ENCODE data around the gene BAIAP2. TPM values are rescaled to one million over a fixed set of nuclear protein-coding genes. Genes with fewer than 3 reads are reported as not detected.
"Not testable (repeated sequence)": the region's sequence is repeated elsewhere in the genome, so short reads cannot be mapped to it uniquely, and the experiment has no call there.

The BAIAP2 gene
- total RNA-seq, 1 experiment from 2014 or later: not detected

- no peak overlapping the region for H3K4me3 ChIP-seq (ENCODE audit: low read length)
- no peak overlapping the region for H3K27ac ChIP-seq (ENCODE audit: low read length)
- no peaks in the 10 kb centered on the region for H3K4me1 ChIP-seq (ENCODE audit: low read length)
- no peak for DNase-seq
- no peaks in the 10 kb centered on the region for H4K20me1 ChIP-seq (ENCODE audit: insufficient read depth, low read depth, low read length)
- no peaks in the 10 kb centered on the region; the same call in 1 of the 2 replicates for H3K9me3 ChIP-seq (ENCODE audit: low read length)
- H3K27me3 ChIP-seq (ENCODE audit: low read length): no peaks in the 10 kb centered on the region
- H2AFZ ChIP-seq (ENCODE audit: low read length): no peak overlapping the region
- no peak overlapping the region for H3K4me2 ChIP-seq (ENCODE audit: low read depth, low read length, poor library complexity, severe bottlenecking)
- H3K9me2 ChIP-seq (replicated peaks; ENCODE audit: insufficient read depth, low read length): no peaks in the 10 kb centered on the region
- H3K9ac ChIP-seq (ENCODE audit: low read length): no peak overlapping the region
- H3K36me3 ChIP-seq (ENCODE audit: insufficient read depth, low read length): no peaks in the 10 kb centered on the region
- no peaks in the 10 kb centered on the region for H3K79me2 ChIP-seq (ENCODE audit: low read length)
Observed at GRCh38 chr17:81143717-81144422, 108.9 kb downstream of the BAIAP2 start.

- no peak for DNase-seq
- H3K27me3 ChIP-seq (ENCODE audit: low read length): no peaks in the 10 kb centered on the region
- no peaks in the 10 kb centered on the region for H4K20me1 ChIP-seq (ENCODE audit: insufficient read depth, low read depth, low read length)
- H3K4me1 ChIP-seq (ENCODE audit: low read length): no peaks in the 10 kb centered on the region
- H3K79me2 ChIP-seq (ENCODE audit: low read length): no peaks in the 10 kb centered on the region
- no peaks in the 10 kb centered on the region for H3K9me2 ChIP-seq (replicated peaks; ENCODE audit: insufficient read depth, low read length)
- no peak overlapping the region for H2AFZ ChIP-seq (ENCODE audit: low read length)
- H3K27ac ChIP-seq (ENCODE audit: low read length): no peak overlapping the region
- H3K36me3 ChIP-seq (ENCODE audit: insufficient read depth, low read length): no peaks in the 10 kb centered on the region
- H3K4me3 ChIP-seq (ENCODE audit: low read length): no peak overlapping the region
- H3K4me2 ChIP-seq (ENCODE audit: low read depth, low read length, poor library complexity, severe bottlenecking): no peak overlapping the region
- H3K9me3 ChIP-seq (ENCODE audit: low read length): no peaks in the 10 kb centered on the region
- H3K9ac ChIP-seq (ENCODE audit: low read length): no peak overlapping the region
Observed at GRCh38 chr17:81144423-81144781, 109.5 kb downstream of the BAIAP2 start.

- H3K4me2 ChIP-seq (ENCODE audit: low read depth, low read length, poor library complexity, severe bottlenecking); H3K27ac ChIP-seq (ENCODE audit: low read length); H3K79me2 ChIP-seq (ENCODE audit: low read length); H3K9me3 ChIP-seq (ENCODE audit: low read length); H3K9ac ChIP-seq (ENCODE audit: low read length); H3K4me3 ChIP-seq (ENCODE audit: low read length); H3K27me3 ChIP-seq (ENCODE audit: low read length); H2AFZ ChIP-seq (ENCODE audit: low read length); H3K4me1 ChIP-seq (ENCODE audit: low read length); DNase-seq; H3K36me3 ChIP-seq (ENCODE audit: insufficient read depth, low read length); H4K20me1 ChIP-seq (ENCODE audit: insufficient read depth, low read depth, low read length); H3K9me2 ChIP-seq (replicated peaks; ENCODE audit: insufficient read depth, low read length): not testable (repeated sequence)
Observed at GRCh38 chr17:81146208-81146607, 111.3 kb downstream of the BAIAP2 start.

GRCh38 chr17:81147701-81148100 is 112.8 kb downstream of the BAIAP2 start:
- no peaks in the 10 kb centered on the region for H3K36me3 ChIP-seq (ENCODE audit: insufficient read depth, low read length)
- H3K4me2 ChIP-seq (ENCODE audit: low read depth, low read length, poor library complexity, severe bottlenecking): no peak overlapping the region
- H3K4me3 ChIP-seq (ENCODE audit: low read length): no peak overlapping the region
- DNase-seq: no peak
- no peaks in the 10 kb centered on the region for H3K9me3 ChIP-seq (ENCODE audit: low read length)
- no peaks in the 10 kb centered on the region for H3K4me1 ChIP-seq (ENCODE audit: low read length)
- H3K9me2 ChIP-seq (replicated peaks; ENCODE audit: insufficient read depth, low read length): no peaks in the 10 kb centered on the region
- H3K9ac ChIP-seq (ENCODE audit: low read length): no peak overlapping the region
- no peaks in the 10 kb centered on the region for H3K79me2 ChIP-seq (ENCODE audit: low read length)
- no peak overlapping the region for H3K27ac ChIP-seq (ENCODE audit: low read length)
- no peaks in the 10 kb centered on the region for H3K27me3 ChIP-seq (ENCODE audit: low read length)
- H4K20me1 ChIP-seq (ENCODE audit: insufficient read depth, low read depth, low read length): no peaks in the 10 kb centered on the region
- no peak overlapping the region for H2AFZ ChIP-seq (ENCODE audit: low read length)

GRCh38 chr17:81148571-81148970 is 113.6 kb downstream of the BAIAP2 start:
- Histone ChIP-seq H4K20me1 (ENCODE audit: insufficient read depth, low read depth, low read length) (no peaks in the 10 kb centered on the region), H3K9me2 (replicated peaks; ENCODE audit: insufficient read depth, low read length) (no peaks in the 10 kb centered on the region), H3K4me2 (ENCODE audit: low read depth, low read length, poor library complexity, severe bottlenecking) (no peak overlapping the region), H3K79me2 (ENCODE audit: low read length) (no peaks in the 10 kb centered on the region), H3K36me3 (ENCODE audit: insufficient read depth, low read length) (no peaks in the 10 kb centered on the region), H3K9ac (ENCODE audit: low read length) (no peak overlapping the region), H2AFZ (ENCODE audit: low read length) (no peak overlapping the region), H3K4me3 (ENCODE audit: low read length) (no peak overlapping the region), H3K4me1 (ENCODE audit: low read length) (peaks cover 7% of the 10 kb centered on the region), H3K27ac (ENCODE audit: low read length) (no peak overlapping the region), H3K27me3 (ENCODE audit: low read length) (no peaks in the 10 kb centered on the region), H3K9me3 (ENCODE audit: low read length) (no peaks in the 10 kb centered on the region)
- no peak for DNase-seq

- H3K9me3 ChIP-seq (ENCODE audit: low read length): no peaks in the 10 kb centered on the region
- no peaks in the 10 kb centered on the region for H3K27me3 ChIP-seq (ENCODE audit: low read length)
- H3K4me2 ChIP-seq (ENCODE audit: low read depth, low read length, poor library complexity, severe bottlenecking): no peak overlapping the region
- H3K36me3 ChIP-seq (ENCODE audit: insufficient read depth, low read length): no peaks in the 10 kb centered on the region
- no peak overlapping the region for H3K4me3 ChIP-seq (ENCODE audit: low read length)
- H3K9me2 ChIP-seq (replicated peaks; ENCODE audit: insufficient read depth, low read length): no peaks in the 10 kb centered on the region
- no peaks in the 10 kb centered on the region for H3K79me2 ChIP-seq (ENCODE audit: low read length)
- H3K9ac ChIP-seq (ENCODE audit: low read length): no peak overlapping the region
- DNase-seq: no peak
- no peak overlapping the region for H2AFZ ChIP-seq (ENCODE audit: low read length)
- peaks cover 9% of the 10 kb centered on the region for H3K4me1 ChIP-seq (ENCODE audit: low read length)
- no peaks in the 10 kb centered on the region for H4K20me1 ChIP-seq (ENCODE audit: insufficient read depth, low read depth, low read length)
- no peak overlapping the region for H3K27ac ChIP-seq (ENCODE audit: low read length)
Observed at GRCh38 chr17:81148986-81149533, 114.1 kb downstream of the BAIAP2 start.

GRCh38 chr17:81150377-81151077 is 115.6 kb downstream of the BAIAP2 start:
- H3K4me3 ChIP-seq (ENCODE audit: low read length): no peak overlapping the region
- no peaks in the 10 kb centered on the region for H3K9me3 ChIP-seq (ENCODE audit: low read length)
- no peak overlapping the region for H3K9ac ChIP-seq (ENCODE audit: low read length)
- DNase-seq: no peak
- no peak overlapping the region for H2AFZ ChIP-seq (ENCODE audit: low read length)
- no peaks in the 10 kb centered on the region for H3K79me2 ChIP-seq (ENCODE audit: low read length)
- no peak overlapping the region for H3K27ac ChIP-seq (ENCODE audit: low read length)
- no peaks in the 10 kb centered on the region for H3K27me3 ChIP-seq (ENCODE audit: low read length)
- H3K36me3 ChIP-seq (ENCODE audit: insufficient read depth, low read length): no peaks in the 10 kb centered on the region
- no peaks in the 10 kb centered on the region for H3K9me2 ChIP-seq (replicated peaks; ENCODE audit: insufficient read depth, low read length)
- peaks cover 9% of the 10 kb centered on the region for H3K4me1 ChIP-seq (ENCODE audit: low read length)
- no peaks in the 10 kb centered on the region for H4K20me1 ChIP-seq (ENCODE audit: insufficient read depth, low read depth, low read length)
- H3K4me2 ChIP-seq (ENCODE audit: low read depth, low read length, poor library complexity, severe bottlenecking): no peak overlapping the region

- Histone ChIP-seq H3K9ac (ENCODE audit: low read length) (no peak overlapping the region), H3K9me3 (ENCODE audit: low read length) (no peaks in the 10 kb centered on the region), H3K27me3 (ENCODE audit: low read length) (no peaks in the 10 kb centered on the region), H3K4me1 (ENCODE audit: low read length) (peaks cover 9% of the 10 kb centered on the region), H3K79me2 (ENCODE audit: low read length) (no peaks in the 10 kb centered on the region), H3K36me3 (ENCODE audit: insufficient read depth, low read length) (no peaks in the 10 kb centered on the region), H3K4me3 (ENCODE audit: low read length) (no peak overlapping the region), H4K20me1 (ENCODE audit: insufficient read depth, low read depth, low read length) (no peaks in the 10 kb centered on the region), H2AFZ (ENCODE audit: low read length) (no peak overlapping the region), H3K27ac (ENCODE audit: low read length) (no peak overlapping the region), H3K9me2 (replicated peaks; ENCODE audit: insufficient read depth, low read length) (no peaks in the 10 kb centered on the region), H3K4me2 (ENCODE audit: low read depth, low read length, poor library complexity, severe bottlenecking) (no peak overlapping the region)
- DNase-seq: no peak
Observed at GRCh38 chr17:81151278-81151677, 116.3 kb downstream of the BAIAP2 start.

All from Karpas-422 (cell line).